ENCODE results near the gene POLR3C.
A peak's percentile ranks its signal among the peaks of the same experiment; 100 is the strongest.

Gene POLR3C

DNA sequence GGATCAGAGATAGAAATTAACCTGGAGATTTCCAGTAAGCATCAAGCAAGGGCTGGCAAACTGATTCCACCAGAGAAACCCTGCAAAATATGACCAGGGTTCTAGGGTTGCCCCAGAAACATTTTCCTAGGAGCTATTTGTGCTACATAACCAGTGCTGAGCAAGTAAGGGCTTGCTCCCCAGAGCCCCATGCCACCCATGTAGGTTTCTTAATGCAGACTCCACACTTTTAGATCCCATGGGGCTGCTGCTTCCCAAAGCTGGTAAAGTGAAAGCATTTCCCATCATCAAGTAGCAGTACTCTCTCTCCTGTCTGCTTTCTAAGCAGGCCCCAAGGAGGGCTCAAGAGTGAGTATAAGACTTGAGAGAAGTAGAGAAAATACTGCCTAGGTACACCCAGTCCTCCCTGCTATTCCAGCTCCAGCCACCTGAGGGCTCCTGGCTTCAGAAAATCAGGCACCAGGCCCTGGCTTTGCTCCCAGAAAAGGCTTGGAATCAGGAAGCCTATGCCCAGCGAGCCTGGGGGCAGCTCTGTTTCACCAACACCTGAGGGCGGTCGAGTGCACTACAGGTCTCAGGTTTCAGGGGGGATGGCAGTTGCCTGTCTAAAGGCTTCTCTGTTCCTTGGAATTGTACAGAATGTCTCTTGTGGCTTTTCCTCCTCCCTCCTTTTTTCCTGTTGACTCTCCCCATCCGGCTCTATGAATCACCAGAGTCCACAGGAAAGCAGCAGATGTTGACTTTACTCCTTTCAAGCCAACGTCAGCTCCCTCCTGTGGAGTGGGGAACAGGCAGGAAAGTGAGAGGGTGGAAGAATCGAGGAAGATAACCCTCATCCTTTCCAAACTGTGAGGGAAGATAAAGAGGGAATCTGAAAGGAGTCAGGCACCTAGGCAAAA, 67.8 kb downstream of the POLR3C start:
- H3K4me3 ChIP-seq (replicated peaks; ENCODE audit: low read depth, low read length): no peak overlapping the region
- DNase-seq (ENCODE audit: low read depth): peak; percentile 100
- TF ChIP-seq, protein P1, sequence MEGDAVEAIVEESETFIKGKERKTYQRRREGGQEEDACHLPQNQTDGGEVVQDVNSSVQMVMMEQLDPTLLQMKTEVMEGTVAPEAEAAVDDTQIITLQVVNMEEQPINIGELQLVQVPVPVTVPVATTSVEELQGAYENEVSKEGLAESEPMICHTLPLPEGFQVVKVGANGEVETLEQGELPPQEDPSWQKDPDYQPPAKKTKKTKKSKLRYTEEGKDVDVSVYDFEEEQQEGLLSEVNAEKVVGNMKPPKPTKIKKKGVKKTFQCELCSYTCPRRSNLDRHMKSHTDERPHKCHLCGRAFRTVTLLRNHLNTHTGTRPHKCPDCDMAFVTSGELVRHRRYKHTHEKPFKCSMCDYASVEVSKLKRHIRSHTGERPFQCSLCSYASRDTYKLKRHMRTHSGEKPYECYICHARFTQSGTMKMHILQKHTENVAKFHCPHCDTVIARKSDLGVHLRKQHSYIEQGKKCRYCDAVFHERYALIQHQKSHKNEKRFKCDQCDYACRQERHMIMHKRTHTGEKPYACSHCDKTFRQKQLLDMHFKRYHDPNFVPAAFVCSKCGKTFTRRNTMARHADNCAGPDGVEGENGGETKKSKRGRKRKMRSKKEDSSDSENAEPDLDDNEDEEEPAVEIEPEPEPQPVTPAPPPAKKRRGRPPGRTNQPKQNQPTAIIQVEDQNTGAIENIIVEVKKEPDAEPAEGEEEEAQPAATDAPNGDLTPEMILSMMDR (IDR thresholded peaks at IDR 0.05; ENCODE audit: low read length, missing control alignments): peak; percentile 91

DNA sequence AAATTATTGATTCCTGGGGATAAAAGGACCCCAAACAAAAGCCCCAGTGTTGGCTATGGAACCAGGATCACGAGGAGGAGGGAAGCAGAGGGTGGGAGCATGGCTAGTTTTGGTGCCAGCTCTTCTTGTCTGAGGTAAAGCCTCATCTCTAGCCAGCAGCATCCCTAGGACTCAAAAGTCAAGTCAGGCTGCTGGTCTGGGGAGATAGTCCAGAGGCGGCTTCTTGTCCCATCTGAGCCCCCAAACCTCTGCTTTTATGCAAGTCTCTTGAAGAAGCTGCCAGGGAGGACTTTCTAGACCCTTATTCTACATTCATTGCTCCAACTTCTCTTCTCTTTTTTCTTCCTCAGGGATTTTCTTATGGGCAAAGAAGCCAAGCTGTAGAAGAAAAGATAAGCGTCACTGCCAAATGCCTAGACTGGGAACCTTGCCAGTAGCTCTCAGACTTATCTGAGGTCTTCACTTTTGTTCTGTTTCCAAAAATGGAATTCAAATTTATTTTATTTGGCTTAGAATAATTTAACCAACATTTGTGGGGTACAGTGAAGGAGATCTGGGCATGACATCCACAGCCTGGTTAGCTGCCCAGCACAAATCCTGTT, 68.6 kb downstream of the POLR3C start:
- TF ChIP-seq, protein P1 (IDR thresholded peaks at IDR 0.05; ENCODE audit: low read length, missing control alignments): no peak
- peak overlapping the region; percentile 2 for H3K4me3 ChIP-seq (replicated peaks; ENCODE audit: low read depth, low read length)
- DNase-seq (ENCODE audit: low read depth): peak; percentile 80

DNA sequence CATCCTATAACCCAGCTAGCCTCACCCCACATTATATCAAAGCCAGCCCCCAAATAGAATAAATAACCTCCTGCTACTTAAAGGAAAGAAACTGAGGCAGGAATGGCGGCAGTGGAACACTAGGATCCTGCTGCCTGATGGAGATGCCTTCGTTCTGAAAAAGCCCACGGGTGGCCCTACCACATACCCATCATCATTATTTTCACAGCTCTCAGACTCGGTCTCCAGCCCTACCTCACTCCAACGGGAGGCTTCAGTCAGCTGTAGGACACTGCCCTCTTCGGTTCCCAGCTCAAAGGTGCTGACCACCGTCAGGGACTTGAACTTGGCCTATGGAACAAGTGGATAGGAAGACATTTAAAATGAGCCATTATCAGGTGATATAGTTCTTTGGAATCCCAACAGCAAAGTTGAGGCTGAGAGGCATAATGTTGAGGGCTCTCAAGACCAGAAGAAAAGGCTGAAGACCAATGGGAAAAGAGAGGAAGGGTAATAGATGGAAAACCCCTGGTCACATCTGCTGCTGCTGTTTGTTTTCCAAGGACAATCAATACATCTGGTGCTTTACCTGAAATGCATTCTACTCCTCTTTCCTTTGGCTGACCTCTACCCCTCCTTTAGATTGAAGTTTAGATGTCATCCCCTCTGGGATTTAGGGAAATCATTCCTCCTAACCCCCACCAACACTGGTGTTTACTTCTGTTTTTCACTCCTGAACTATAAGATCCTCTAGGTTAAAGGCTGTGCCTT, 69.5 kb downstream of the POLR3C start:
- DNase-seq (ENCODE audit: low read depth): no peak
- H3K4me3 ChIP-seq (replicated peaks; ENCODE audit: low read depth, low read length): no peak overlapping the region
- TF ChIP-seq, protein P1 (IDR thresholded peaks at IDR 0.05; ENCODE audit: low read length, missing control alignments): no peak

All from fibroblast of pulmonary artery (primary cell).